ENCODE measurements around the gene FOXL2. TPM values are rescaled to one million over a fixed set of nuclear protein-coding genes. Genes with fewer than 3 reads are reported as not detected.

The FOXL2 gene
- total RNA-seq, 1 experiment from 2014 or later = not detected

DNA sequence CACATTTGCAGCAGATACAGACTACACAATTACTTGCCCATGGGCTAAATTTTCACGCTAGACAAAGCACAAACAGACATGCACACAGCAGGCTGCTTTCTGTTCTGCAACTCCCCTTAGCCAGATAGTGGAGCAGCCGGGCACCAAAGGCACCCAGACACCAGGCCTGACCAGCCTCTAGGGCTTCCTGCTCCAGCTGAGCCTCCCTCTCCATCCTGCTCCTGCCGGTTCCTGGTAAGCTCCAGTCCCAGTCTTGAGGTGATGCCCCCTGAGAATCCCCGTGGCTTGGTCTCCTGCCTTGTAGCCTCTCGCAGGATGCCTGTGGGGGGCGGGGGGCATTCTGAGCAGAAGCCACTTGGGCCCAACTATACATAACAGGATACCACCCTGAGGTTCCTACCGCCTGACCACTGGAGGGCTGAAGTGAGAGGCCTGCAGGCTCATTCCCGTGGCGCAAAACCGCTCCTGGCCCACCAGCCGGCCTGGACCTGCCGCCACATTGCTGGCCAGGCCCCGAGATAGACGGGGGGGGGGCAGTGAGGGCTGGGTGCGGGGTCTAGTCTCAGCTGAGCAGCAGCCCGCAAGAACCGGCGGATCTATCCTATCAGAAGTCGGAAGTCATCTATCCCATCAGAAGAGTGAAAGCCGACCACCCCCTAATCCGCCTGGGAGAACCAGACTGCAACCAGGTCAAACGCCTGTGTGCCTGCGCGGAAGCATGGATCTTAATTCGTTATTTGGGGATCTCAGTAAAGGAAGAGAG, 3.9 kb downstream of the FOXL2 start:
- ChIA-PET CTCF (no interaction called here), POLR2A (ENCODE audit: low non-redundant PET) (no interaction called here)
- no peak for DNase-seq (ENCODE audit: low spot score)
- Histone ChIP-seq H3K4me3 (ENCODE audit: low read depth, low read length, poor library complexity, severe bottlenecking) (no peak overlapping the region), H3K36me3 (ENCODE audit: insufficient read depth, low read length, poor library complexity, severe bottlenecking) (no peaks in the 10 kb centered on the region), H3K4me1 (ENCODE audit: insufficient read depth, low read length, poor library complexity, severe bottlenecking) (no peaks in the 10 kb centered on the region), H3K27me3 (replicated peaks; ENCODE audit: insufficient read depth, low read depth, low read length, poor library complexity) (peaks cover 98% of the 10 kb centered on the region), H3K27ac (ENCODE audit: low read depth, low read length, poor library complexity, severe bottlenecking) (no peak overlapping the region), H3K9me3 (ENCODE audit: low read depth, low read length, poor library complexity, severe bottlenecking) (no peaks in the 10 kb centered on the region)
- intact Hi-C loops (cut with micrococcal nuclease; ENCODE audit: unreplicated experiment) = no loop called here
- BruUV-seq (replicated peaks) = no TSS peak
- TF ChIP-seq EZH2 (IDR thresholded peaks at IDR 0.05; ENCODE audit: borderline replicate concordance, low read depth, low read length, poor library complexity, severe bottlenecking) = no peak
- TF ChIP-seq, protein P1, sequence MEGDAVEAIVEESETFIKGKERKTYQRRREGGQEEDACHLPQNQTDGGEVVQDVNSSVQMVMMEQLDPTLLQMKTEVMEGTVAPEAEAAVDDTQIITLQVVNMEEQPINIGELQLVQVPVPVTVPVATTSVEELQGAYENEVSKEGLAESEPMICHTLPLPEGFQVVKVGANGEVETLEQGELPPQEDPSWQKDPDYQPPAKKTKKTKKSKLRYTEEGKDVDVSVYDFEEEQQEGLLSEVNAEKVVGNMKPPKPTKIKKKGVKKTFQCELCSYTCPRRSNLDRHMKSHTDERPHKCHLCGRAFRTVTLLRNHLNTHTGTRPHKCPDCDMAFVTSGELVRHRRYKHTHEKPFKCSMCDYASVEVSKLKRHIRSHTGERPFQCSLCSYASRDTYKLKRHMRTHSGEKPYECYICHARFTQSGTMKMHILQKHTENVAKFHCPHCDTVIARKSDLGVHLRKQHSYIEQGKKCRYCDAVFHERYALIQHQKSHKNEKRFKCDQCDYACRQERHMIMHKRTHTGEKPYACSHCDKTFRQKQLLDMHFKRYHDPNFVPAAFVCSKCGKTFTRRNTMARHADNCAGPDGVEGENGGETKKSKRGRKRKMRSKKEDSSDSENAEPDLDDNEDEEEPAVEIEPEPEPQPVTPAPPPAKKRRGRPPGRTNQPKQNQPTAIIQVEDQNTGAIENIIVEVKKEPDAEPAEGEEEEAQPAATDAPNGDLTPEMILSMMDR (conservative IDR thresholded peaks at IDR 0.05; ENCODE audit: low read depth, low read length) = no peak

DNA sequence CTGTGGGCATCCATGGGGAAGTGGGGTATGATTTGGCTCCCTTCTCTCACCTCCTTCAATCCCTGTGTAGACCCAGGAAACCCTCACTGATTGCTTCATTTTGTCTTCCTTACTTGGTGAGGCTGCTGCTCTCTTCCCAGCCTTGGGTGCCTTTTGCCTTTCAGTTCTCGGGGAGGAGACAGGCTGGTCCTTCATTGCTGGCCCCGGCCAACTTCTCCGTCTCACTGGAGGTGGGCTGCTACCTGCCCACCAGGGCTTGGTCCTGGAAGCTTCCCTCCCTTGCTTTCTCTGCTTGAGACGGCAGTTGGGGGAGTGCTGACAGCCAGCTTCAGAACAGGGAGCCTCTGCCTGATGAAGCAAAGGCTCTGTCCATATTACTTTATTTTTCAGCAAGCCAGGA, 4.7 kb downstream of the FOXL2 start:
- Histone ChIP-seq H3K27me3 (replicated peaks; ENCODE audit: insufficient read depth, low read depth, low read length, poor library complexity) (peaks cover 98% of the 10 kb centered on the region), H3K4me1 (ENCODE audit: insufficient read depth, low read length, poor library complexity, severe bottlenecking) (no peaks in the 10 kb centered on the region), H3K36me3 (ENCODE audit: insufficient read depth, low read length, poor library complexity, severe bottlenecking) (no peaks in the 10 kb centered on the region), H3K27ac (ENCODE audit: low read depth, low read length, poor library complexity, severe bottlenecking) (no peak overlapping the region), H3K4me3 (ENCODE audit: low read depth, low read length, poor library complexity, severe bottlenecking) (no peak overlapping the region), H3K9me3 (ENCODE audit: low read depth, low read length, poor library complexity, severe bottlenecking) (no peaks in the 10 kb centered on the region)
- CTCF ChIA-PET = interaction anchor here (0.7 kb wide), 1 partner anchor 446 kb away, joined by 3 read pairs; no protein-coding TSS in a partner anchor
- TF ChIP-seq, protein P1 (conservative IDR thresholded peaks at IDR 0.05; ENCODE audit: low read depth, low read length) = no peak
- no peak for TF ChIP-seq EZH2 (IDR thresholded peaks at IDR 0.05; ENCODE audit: borderline replicate concordance, low read depth, low read length, poor library complexity, severe bottlenecking)
- intact Hi-C loops (cut with micrococcal nuclease; ENCODE audit: unreplicated experiment) = no loop called here
- no TSS peak for BruUV-seq (replicated peaks)
- DNase-seq (ENCODE audit: low spot score) = no peak
- POLR2A ChIA-PET (ENCODE audit: low non-redundant PET) = no interaction called here

DNA sequence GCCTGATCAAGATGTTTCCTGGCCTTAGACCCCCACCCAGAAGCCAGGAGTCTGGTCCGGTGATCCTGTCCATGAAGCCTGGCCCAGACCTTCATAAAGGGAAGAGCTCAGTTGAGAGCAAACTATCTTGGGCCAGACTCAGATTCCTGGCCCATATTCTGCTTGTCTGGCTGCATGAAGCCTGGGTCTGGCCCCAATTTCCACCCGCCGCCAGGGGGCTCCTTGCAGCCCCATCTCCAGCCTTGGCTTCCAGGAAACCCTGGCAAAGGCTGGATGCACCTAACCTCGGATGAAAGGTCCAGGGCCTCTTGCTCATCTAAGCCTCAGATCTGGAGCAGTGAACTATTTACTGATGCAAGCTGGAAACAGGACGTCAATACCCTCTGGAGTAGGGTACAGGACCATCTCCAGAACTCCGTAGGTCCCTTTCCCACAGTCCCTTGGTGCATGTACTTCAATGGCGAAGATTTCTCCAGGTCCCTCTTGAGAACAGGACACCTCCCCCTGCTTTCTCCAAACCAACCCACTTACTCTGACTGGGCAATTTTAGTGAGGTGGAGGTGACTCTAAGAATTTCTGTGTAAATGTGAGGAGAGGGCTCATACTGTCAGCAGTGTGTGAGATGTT, 5.6 kb downstream of the FOXL2 start:
- Histone ChIP-seq H3K27ac (ENCODE audit: low read depth, low read length, poor library complexity, severe bottlenecking) (no peak overlapping the region), H3K36me3 (ENCODE audit: insufficient read depth, low read length, poor library complexity, severe bottlenecking) (no peaks in the 10 kb centered on the region), H3K27me3 (replicated peaks; ENCODE audit: insufficient read depth, low read depth, low read length, poor library complexity) (peaks cover 98% of the 10 kb centered on the region), H3K9me3 (ENCODE audit: low read depth, low read length, poor library complexity, severe bottlenecking) (no peaks in the 10 kb centered on the region), H3K4me1 (ENCODE audit: insufficient read depth, low read length, poor library complexity, severe bottlenecking) (no peaks in the 10 kb centered on the region), H3K4me3 (ENCODE audit: low read depth, low read length, poor library complexity, severe bottlenecking) (no peak overlapping the region)
- peak; percentile 65 for DNase-seq (ENCODE audit: low spot score)
- BruUV-seq (replicated peaks) = no TSS peak
- intact Hi-C loops (cut with micrococcal nuclease; ENCODE audit: unreplicated experiment) = loop anchor here (1.0 kb wide), 1 partner anchor 388 kb away; no protein-coding TSS in a partner anchor
- TF ChIP-seq, protein P1 (conservative IDR thresholded peaks at IDR 0.05; ENCODE audit: low read depth, low read length) = peak; percentile 80
- TF ChIP-seq EZH2 (IDR thresholded peaks at IDR 0.05; ENCODE audit: borderline replicate concordance, low read depth, low read length, poor library complexity, severe bottlenecking) = no peak
- POLR2A ChIA-PET (ENCODE audit: low non-redundant PET) = no interaction called here
- CTCF ChIA-PET = no interaction called here

All from A673 (cell line).